OCI-LY7 (cell line): Measurements from ENCODE around the gene CCL3. TPM values are rescaled to one million over a fixed set of nuclear protein-coding genes. Genes with fewer than 3 reads are reported as not detected.

Experiments used
- BruUV-seq: library from RNA; stranded (reverse); fragments of 400-500 nt; replicated peaks from 2 replicates; lab custom pipeline; 2021; lab: Mats Ljungman, UMichigan
- CTCF ChIA-PET: fragments of 300-600 bp; sonication (Branson Sonifier 250); formaldehyde crosslinking; loops from one replicate; lab custom pipeline; 2022; ENCODE audit warnings: antibody characterized with exemption; ENCODE audit not compliant: unreplicated experiment; lab: Charles Lee
- POLR2A ChIA-PET: fragments of 300-600 bp; sonication (Branson Sonifier 250); formaldehyde crosslinking; loops from one replicate; lab custom pipeline; 2022; ENCODE audit warnings: antibody characterized with exemption; lab: Charles Lee
- DNase-seq: peaks from one replicate; pipeline ENCODE4 v3.0.0-alpha.2; 2015; ENCODE audit warnings: low spot score
- H2AFZ ChIP-seq: fragments of 200-600 bp; sonication (generic), shearing (Covaris generic); 2 replicates; pipeline ENCODE4 v1.6.1; 2014; ENCODE audit warnings: mild to moderate bottlenecking, antibody characterized with exemption, low read length, moderate library complexity
- H3K27ac ChIP-seq: fragments of 200-600 bp; sonication (generic); 2 replicates; pipeline ENCODE4 v1.5.1; 2014; ENCODE audit warnings: mixed run types, low read depth, mild to moderate bottlenecking, moderate library complexity, low read length, inconsistent platforms; ENCODE audit not compliant: poor library complexity, severe bottlenecking
- H3K36me3 ChIP-seq: fragments of 200-600 bp; sonication (generic); 2 replicates; pipeline ENCODE4 v1.6.1; 2014; ENCODE audit warnings: mild to moderate bottlenecking, antibody characterized with exemption, low read length, moderate library complexity, mixed read lengths; ENCODE audit not compliant: insufficient read depth
- H3K4me1 ChIP-seq: fragments of 200-600 bp; sonication (generic); 2 replicates; pipeline ENCODE4 v1.5.1; 2014; ENCODE audit warnings: mild to moderate bottlenecking, low read length; ENCODE audit not compliant: insufficient read depth, poor library complexity, severe bottlenecking
- H3K4me2 ChIP-seq: fragments of 200-600 bp; sonication (generic); 2 replicates; pipeline ENCODE4 v1.6.1; 2014; ENCODE audit warnings: mild to moderate bottlenecking, low read length
- H3K4me3 ChIP-seq: fragments of 200-600 bp; sonication (generic); 2 replicates; pipeline ENCODE4 v1.5.1; 2014; ENCODE audit warnings: mild to moderate bottlenecking, low read depth, low read length; ENCODE audit not compliant: poor library complexity, severe bottlenecking
- H3K79me2 ChIP-seq: fragments of 200-600 bp; sonication (generic); 2 replicates; pipeline ENCODE4 v1.6.1; 2016; ENCODE audit warnings: low read depth, mild to moderate bottlenecking, low read length, moderate library complexity, mixed read lengths; ENCODE audit not compliant: insufficient read depth
- H3K9me2 ChIP-seq: fragments of 200-600 bp; sonication (generic); 2 replicates; pipeline ENCODE4 v1.6.1; 2016; ENCODE audit warnings: mild to moderate bottlenecking, low read length, mixed read lengths; ENCODE audit not compliant: insufficient read depth
- H3K9me3 ChIP-seq: fragments of 200-600 bp; sonication (generic); 2 replicates; pipeline ENCODE4 v1.6.1; 2014; ENCODE audit warnings: mild to moderate bottlenecking, mixed run types, low read length, mixed read lengths
- H4K20me1 ChIP-seq: fragments of 200-600 bp; sonication (generic); 2 replicates; pipeline ENCODE4 v1.6.1; 2014; ENCODE audit warnings: mild to moderate bottlenecking, antibody characterized with exemption, low read length, moderate library complexity, mixed read lengths; ENCODE audit not compliant: insufficient read depth
- EZH2phosphoT487 ChIP-seq: fragments of 200-600 bp; sonication (generic); IDR thresholded peaks from 2 replicates; pipeline ENCODE4 v1.6.1; 2018; ENCODE audit warnings: low read depth, borderline replicate concordance, mild to moderate bottlenecking, mixed run types, antibody characterized with exemption, low read length, moderate library complexity, mixed read lengths
- intact Hi-C: fragments of 100-400 bp; cut with micrococcal nuclease; formaldehyde crosslinking; loops from one replicate; pipeline ENCODE4 v1.10.0; 2022; ENCODE audit not compliant: unreplicated experiment
- total RNA-seq, 2 experiments: library from RNA; depleted of rRNA in 1 of 2; stranded (reverse); fragments of >200 nt in 1 of 2; shearing (Covaris generic) in 1 of 2; gene quantifications; 2 replicates each; pipeline ENCODE4 v1.2.3, GENCODE V29; 2014 to 2022
- TF ChIP-seq, protein P1 (sequence below): fragments of 200-600 bp; sonication (generic); conservative IDR thresholded peaks from 2 replicates; pipeline ENCODE4 v1.5.1; 2014; ENCODE audit warnings: mild to moderate bottlenecking, antibody characterized with exemption, low read length, moderate library complexity, mixed read lengths

CCL3 gene
- total RNA-seq, 2 experiments from 2014 or later = not detected

DNA sequence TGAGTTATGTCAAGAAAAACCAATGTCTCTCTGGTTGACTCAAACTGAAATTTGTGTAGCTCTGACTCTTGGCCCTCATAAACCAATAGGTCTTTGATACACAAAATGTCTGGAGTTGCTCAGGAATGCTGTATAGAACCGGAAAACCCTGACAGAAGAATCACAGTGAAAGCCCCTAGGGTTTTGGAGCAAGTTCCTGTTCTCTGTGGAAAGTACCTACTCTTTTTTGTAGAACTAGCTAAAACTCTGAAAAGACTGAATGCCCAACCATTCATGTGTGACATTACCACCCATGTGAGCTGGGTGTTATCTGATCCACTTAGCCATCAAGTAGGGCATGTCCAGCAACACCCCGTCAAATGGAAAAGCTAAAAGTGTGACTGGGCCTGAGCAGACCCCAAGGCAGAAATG, 42.5 kb upstream of the CCL3 start:
- POLR2A ChIA-PET = interaction anchor here (0.7 to 1.0 kb wide), 2 partner anchors 13 to 507 kb away, joined by 3 read pairs; no protein-coding TSS in a partner anchor
- intact Hi-C loops = no loop called here
- Histone ChIP-seq H3K4me2 (no peak overlapping the region), H4K20me1 (no peaks in the 10 kb centered on the region), H2AFZ (no peak overlapping the region), H3K9me3 (no peaks in the 10 kb centered on the region), H3K4me1 (peaks cover 11% of the 10 kb centered on the region), H3K9me2 (no peaks in the 10 kb centered on the region), H3K36me3 (no peaks in the 10 kb centered on the region), H3K4me3 (no peak overlapping the region), H3K79me2 (no peaks in the 10 kb centered on the region), H3K27ac (no peak overlapping the region)
- CTCF ChIA-PET = no interaction called here
- BruUV-seq = no TSS peak
- DNase-seq = no peak
- TF ChIP-seq, protein P1, sequence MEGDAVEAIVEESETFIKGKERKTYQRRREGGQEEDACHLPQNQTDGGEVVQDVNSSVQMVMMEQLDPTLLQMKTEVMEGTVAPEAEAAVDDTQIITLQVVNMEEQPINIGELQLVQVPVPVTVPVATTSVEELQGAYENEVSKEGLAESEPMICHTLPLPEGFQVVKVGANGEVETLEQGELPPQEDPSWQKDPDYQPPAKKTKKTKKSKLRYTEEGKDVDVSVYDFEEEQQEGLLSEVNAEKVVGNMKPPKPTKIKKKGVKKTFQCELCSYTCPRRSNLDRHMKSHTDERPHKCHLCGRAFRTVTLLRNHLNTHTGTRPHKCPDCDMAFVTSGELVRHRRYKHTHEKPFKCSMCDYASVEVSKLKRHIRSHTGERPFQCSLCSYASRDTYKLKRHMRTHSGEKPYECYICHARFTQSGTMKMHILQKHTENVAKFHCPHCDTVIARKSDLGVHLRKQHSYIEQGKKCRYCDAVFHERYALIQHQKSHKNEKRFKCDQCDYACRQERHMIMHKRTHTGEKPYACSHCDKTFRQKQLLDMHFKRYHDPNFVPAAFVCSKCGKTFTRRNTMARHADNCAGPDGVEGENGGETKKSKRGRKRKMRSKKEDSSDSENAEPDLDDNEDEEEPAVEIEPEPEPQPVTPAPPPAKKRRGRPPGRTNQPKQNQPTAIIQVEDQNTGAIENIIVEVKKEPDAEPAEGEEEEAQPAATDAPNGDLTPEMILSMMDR = no peak
- no peak for TF ChIP-seq EZH2phosphoT487

DNA sequence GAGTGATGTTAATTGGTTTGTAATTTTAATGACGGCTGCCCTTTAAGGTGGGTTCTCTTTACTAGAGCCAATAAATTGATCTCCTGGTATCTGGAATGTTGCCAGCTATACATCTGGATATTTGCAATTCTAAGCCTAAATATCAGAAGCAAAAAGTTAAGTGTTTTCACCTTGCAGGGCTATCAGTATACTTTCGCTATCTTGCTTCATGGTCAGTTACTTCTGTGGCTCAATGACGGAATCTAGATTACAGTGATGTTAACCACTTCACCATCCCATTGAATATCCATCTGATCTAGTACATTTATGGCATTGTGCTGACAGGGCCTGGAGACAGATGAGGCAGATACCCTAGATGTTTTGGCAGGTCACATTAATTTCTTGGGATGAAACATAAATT, 42.0 kb upstream of the CCL3 start:
- H3K79me2 ChIP-seq = no peaks in the 10 kb centered on the region
- BruUV-seq = no TSS peak
- no peak for DNase-seq
- H3K4me2 ChIP-seq = no peak overlapping the region
- ChIA-PET CTCF (no interaction called here), POLR2A (interaction anchor here (0.7 to 1.0 kb wide), 2 partner anchors 13 to 506 kb away, joined by 3 read pairs; no protein-coding TSS in a partner anchor)
- intact Hi-C loops = no loop called here
- H2AFZ ChIP-seq = no peak overlapping the region
- H3K9me2 ChIP-seq = no peaks in the 10 kb centered on the region
- no peaks in the 10 kb centered on the region for H3K36me3 ChIP-seq
- H3K9me3 ChIP-seq = peaks cover 3% of the 10 kb centered on the region
- H3K4me1 ChIP-seq = peaks cover 16% of the 10 kb centered on the region
- H3K27ac ChIP-seq = no peak overlapping the region
- no peak overlapping the region for H3K4me3 ChIP-seq
- no peaks in the 10 kb centered on the region for H4K20me1 ChIP-seq
- TF ChIP-seq, protein P1 = no peak
- no peak for TF ChIP-seq EZH2phosphoT487

DNA sequence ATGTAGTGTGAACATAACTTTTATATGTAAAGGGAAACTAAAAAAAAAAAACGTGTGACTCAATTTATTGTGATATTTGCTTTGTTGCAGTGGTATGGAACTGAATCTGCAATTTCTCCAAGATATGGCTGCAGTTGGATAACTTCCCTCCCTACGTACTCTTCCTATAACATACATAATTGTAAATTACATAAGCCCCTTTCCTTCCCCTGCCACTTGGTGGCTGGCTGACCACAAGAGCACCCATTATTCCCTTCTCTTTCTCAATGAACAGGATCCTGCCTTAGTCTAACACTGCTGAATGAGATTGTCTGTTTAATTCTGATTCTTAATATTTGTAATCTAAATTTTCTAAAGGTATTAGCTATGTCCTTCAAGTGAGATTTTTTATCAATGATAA, 41.5 kb upstream of the CCL3 start:
- Histone ChIP-seq H3K4me2 (no peak overlapping the region), H3K4me1 (peaks cover 20% of the 10 kb centered on the region), H3K9me3 (peaks cover 8% of the 10 kb centered on the region), H3K36me3 (no peaks in the 10 kb centered on the region), H3K4me3 (no peak overlapping the region), H3K27ac (no peak overlapping the region), H2AFZ (no peak overlapping the region), H4K20me1 (no peaks in the 10 kb centered on the region), H3K79me2 (no peaks in the 10 kb centered on the region), H3K9me2 (no peaks in the 10 kb centered on the region)
- ChIA-PET CTCF (no interaction called here), POLR2A (interaction anchor here (0.6 to 1.0 kb wide), 2 partner anchors 12 to 90 kb away, joined by 3 to 6 read pairs; no protein-coding TSS in a partner anchor)
- no peak for TF ChIP-seq EZH2phosphoT487
- TF ChIP-seq, protein P1 = peak; percentile 58
- intact Hi-C loops = no loop called here
- DNase-seq = no peak
- BruUV-seq = no TSS peak
